NCI-H69 (cell line): ENCODE results near the gene SERTM1.
A peak's percentile ranks its signal among the peaks of the same experiment; 100 is the strongest.

Source experiments
- DNase-seq: peaks from one replicate; lab custom pipeline; 2025; lab: John Stamatoyannopoulos, UW

Gene SERTM1

DNA sequence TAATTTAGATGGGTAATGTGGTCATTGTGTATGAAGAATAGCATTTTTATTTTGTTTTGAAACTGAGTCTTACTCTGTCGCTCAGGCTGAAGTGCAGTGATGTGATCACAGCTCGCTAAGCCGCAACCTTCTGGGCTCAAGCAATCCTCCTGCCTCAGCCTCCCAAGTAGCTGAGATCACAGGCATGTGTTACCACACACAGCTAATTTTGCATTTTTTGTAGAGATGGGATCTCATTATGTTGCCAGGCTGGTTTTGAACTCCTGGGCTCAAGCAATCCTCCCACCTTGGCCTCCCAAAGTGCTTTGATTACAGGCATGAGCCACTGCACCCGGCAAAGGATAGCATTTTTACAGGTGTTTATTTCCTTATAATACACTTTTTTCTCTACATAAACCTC, 36.6 kb downstream of the SERTM1 start:
- DNase-seq: no peak

DNA sequence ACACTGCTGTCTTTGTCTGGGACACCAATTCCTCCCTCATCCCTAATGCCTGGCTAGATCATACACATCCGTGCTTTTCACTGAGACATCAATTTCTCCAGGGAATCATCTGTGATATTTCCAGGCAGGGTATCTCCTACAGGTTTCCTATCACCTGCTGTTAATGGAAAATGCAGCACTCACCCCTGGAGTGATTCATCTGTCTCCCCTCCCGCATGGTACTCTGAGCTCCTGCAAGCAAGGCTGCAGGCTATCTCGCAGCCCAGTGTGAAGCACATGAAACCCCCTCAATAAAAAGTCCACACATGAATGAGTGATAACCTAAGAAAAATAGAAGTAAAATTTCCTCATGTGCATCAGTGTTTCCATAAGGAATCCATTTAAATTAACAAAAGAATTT, 38.5 kb downstream of the SERTM1 start:
- peak; percentile 4 for DNase-seq

DNA sequence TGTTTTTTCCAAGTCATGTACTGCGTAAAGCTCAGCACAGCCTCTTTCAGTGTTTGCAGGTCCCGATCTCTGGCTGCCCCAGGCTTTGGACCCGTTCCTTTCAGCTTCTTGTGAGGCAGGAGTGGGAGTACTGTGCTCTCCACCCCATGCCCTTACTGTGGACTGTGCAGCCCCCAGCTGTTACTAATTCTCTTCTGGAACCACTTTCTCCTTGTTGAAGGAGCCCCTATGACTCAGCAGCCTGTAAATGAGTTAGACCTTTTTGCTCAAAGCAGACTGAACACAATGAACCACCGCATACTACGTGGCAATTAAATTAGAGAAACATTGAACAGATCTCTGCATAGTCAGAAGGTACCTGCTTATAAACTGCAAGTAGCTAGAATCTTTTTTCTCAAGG, 39.0 kb downstream of the SERTM1 start:
- DNase-seq: peak; percentile 1

DNA sequence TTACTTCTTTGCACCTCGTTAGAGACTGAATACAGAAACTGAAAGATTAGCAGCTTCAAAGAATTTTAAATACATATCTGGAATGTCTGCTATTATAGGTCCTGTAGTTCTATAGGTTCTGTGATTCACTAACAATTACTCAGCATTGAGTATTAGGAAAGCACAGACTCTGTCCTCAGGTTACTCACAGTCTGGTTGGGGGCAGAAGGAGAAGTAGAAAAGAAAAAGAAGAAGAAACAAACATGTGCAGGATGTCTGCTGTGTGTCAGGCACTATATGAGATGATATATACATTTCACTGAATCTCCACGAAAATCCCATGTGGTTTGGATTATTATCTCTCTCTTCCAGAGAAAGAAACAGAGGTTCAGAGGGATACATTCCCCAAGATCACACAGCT, 40.1 kb downstream of the SERTM1 start:
- no peak for DNase-seq

DNA sequence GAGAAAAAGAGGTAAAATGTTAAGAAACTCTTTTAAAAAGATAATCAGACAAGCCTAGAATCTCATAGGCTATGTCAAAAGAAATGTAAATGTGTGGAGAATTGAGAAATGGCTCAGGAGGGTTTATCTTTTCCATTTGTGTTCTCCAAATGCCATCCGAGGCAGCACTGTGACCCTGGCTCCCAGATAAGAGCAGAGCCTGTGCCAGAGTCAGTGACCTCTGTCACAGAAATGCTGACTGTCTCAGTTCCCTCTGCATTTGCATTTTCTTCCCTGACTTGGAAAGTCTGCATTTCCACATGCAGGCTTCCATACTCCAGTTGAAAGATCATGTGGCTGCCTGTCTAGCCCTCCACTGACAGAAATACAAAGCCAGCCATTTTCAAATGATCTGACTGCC, 42.0 kb downstream of the SERTM1 start:
- DNase-seq: no peak

DNA sequence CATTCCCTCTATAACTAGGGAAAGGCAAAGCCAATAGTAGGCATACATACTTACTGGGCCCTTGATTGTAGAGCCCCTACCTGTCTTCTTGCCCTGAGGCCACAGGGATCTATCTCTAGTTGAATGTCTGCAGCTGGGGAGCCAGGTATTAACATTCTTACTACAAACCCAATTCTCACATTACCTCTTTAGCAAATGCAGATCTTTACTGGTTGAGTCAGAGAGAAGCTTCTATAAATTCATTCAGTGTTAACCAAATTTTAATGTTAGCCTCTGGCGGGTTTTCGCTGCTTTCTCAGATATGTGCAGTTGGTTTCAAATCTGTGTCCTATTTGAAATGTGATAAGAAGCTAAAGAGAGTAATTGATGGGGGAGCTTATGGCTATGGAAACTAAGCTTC, 43.2 kb downstream of the SERTM1 start:
- no peak for DNase-seq

DNA sequence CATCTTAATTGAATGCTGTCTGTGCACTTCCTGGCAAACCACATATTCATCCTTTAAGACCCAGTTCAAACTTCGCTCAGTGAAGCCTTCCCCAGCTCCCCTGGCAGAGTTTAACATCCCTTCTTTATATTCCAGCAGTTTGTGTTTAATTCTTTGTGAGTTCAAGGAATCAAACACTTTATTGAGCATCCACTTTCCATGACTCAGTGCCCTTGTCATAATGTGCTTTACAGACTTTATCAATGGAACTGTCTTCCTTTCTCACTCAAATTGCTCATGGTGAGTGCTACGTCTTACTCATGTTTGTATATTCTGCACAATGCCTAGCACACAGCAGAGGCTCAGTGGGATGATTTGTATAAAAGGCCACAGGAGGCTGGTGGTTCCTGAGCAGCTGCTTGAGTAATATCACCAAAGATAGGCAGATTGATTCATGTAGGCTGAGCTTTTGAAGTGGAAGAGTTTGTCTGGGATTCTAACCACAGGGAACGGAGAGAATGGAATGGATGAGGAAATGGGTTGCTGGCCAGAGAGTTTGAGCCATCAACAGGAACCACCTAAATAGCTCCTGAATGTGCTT, 44.2 kb downstream of the SERTM1 start:
- DNase-seq: no peak

DNA sequence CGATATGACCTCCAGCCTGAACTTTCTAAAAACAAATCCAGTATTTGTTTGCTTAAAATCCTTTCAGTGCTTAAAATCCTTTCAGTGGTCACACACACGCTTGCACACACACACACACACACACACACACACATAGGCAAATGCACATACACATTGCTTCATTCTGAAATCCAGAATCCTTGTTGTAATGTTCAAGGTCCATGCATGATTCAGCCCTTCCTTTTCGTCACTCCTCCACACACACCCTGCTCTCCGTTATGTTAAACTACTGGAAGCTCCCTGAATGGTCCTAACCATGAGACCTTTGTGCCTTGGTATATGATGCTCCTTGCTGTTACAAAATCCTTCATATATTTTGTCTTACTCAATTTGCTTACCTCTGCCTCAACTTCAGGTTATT, 44.9 kb downstream of the SERTM1 start:
- no peak for DNase-seq

DNA sequence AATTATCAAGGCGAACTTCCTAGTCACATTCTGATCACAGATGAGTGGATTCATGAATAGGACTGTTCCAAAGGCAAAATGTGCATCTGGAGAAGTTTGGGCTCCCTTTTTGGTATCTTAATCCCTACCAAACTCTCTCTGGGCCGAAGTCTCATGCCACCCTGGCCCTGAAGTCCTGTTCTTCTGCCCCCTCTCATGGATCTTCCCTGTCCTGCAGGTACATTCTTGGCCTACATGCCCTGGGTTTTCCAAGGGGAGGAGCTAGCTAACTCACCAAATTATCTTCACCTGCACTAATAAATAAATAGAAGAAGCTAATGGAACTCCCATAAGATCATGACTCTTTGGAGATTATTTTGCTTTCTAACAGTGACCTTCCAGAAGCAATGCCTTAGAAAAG, 50.3 kb downstream of the SERTM1 start:
- no peak for DNase-seq

DNA sequence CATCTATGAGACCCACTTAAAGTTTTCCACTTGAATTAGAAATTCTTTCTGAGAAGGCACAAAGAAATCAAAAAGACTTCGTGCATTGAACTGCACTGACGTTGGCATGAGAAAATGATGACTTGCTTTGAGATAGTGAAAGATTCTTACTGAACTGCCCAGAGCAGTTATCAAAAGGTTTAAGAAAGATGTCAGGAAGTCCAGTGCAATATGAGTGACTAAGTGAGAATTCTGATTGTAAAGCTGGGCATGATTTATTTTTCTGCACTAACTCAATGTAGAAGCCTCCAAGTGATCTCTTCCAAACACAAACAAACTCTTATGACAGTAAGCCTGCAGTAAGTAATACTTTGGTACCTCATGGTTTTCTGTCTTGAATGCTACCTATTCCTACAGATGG, 52.1 kb downstream of the SERTM1 start:
- DNase-seq: no peak

DNA sequence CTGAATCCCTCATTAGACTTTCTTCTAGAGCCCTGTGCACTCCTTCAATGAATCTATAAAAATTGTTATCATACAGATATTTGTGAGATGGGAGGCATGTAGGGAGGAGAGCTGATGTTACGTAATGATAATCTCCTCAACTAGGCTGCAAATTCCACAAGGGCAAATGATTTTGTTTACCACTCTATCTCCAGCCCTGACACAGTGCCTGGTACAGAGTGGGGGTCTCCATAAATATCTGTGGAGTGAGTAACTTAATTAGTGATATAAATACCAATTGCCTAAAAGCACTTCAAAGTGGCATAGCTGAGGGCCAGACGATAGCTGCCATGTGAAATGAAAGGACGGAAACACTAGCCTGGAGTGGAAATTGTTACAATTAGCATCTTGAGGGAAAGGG, 54.2 kb downstream of the SERTM1 start:
- no peak for DNase-seq

DNA sequence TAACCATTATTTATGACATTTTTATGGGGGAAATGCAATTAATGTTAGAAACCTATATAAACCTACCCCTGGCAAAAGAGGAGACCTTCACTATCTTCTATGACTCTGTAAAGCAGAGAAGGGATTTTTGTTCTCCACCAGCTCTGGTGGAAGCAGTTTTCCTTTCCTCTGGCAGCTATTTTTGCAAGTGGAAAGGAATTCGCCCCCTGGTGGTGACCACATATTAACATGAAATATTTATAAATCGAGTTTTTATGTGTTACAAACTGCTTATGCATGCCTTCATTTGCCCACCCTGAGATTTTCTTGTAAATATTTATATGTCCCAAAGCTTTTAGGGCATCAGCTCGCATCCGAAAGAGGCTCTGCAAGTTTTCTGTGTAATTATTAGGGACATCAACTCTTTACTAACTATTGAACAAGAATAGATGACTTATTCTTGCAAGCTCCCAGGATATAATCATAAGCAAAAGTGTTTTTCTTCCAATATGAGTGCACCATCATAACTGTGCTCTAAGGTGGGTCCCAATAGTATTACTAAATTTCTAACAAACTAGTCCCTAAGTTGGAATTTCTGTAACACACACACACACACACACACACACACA, 62.4 kb downstream of the SERTM1 start:
- DNase-seq: peak; percentile 70

DNA sequence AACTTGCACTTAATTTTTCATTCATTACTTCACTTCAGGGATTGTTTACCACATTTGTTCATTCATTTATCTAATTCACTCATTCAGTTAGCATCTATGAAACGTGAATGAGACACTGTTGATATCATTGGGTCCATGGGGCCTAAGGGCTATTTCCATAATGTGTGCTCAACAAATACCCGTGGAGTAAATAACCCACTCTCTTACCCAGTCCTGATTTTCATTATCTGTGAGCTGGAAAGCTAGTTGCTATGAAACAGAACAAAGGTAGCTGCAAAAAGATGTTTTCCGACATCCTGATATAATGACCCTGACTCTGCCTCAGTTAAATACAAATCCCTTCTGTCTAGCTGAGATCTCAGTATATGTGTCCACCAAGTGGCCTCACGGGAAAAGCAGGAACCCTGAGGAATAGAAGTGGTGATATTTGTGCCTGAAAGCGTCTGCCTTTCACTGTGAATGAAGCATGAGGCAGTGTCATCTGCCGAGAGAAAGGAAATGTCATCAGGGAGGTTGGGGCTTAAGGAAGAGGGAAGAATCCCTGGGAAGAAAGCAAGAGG, 63.8 kb downstream of the SERTM1 start:
- no peak for DNase-seq

DNA sequence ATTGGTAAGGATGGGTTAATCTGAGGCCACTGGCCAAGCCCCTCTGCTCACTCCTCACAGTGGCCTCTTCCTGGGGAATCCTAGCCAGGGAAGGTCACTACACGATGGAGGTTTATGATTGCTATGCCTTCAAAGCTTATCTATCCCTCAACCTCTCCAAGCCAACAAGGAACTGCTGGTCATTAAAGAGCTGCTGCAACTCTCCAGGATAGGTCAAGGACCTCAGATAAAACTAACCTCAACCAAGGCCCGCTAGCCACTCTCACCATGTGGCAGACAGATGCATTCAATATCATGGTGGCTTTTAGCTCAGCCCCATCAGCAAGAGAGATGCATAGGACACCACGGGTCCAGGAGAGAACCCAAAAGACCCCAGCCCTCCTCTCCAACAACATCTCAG, 71.6 kb downstream of the SERTM1 start:
- no peak for DNase-seq

DNA sequence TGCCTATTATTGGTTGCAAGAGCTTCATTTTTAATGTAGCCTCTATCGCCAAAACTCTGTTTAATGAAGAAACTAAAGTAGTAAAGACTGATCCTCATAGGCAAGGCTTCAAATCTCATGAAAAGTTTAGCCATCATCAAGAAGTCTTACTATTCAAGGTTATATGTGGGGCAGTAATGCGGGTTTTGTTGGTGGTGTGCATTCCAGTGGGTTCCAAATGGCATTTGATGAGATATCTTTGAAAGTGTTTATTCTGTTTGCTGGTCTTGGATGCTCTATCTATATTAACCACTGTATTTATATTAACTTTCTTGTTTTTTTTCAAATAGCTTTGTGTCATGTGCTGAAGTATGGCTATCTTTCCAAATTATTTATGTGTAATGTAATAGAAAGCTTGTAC, 72.2 kb downstream of the SERTM1 start:
- no peak for DNase-seq
